ENCODE results near the gene FRMD3. TPM values are rescaled to one million over a fixed set of nuclear protein-coding genes. Genes with fewer than 3 reads are reported as not detected.

Gene FRMD3
- total RNA-seq, 1 donor from 2014 or later: 0.40 TPM

DNA sequence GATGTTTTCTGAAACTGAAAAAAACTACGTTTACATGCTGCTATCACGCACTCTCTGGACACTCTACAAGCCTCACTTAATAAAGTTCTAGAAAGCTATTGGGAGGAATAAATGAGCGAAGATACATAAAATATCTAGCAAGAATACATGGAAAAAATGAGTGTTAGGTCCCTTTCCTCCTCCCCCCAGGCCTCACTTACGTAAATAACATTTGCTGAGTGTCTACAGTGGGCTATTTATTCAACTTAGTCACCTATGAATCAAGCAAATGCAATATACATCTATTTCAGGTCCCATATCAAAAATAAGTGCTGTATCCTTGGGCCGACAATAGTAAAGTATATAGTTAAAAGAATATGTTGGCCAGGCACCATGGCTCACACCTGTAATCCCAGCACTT is 62.5 kb downstream of the FRMD3 start:
- DNase-seq (ENCODE audit: low spot score in 2 of 2, unreplicated experiment in 2 of 2): no peak
- H3K27ac Mint-ChIP-seq: no peak overlapping the region

DNA sequence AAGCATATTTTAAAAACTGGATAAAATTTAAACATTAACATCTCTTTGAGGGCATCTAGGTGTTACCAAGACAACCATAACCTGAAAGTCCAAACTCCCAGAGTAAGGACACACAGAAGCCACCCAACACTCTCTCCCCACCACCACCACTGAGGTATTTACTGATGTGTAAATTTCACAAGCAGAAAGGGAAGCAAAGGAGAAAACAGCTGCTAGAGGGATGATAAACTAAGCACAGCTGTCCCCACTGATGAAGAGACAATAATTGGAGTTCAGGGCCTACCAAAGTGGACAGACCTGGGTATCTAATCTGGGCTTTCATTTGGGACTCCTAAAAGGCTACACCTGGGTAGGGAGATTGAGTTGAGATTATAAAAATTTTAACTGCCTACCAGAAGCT is 63.6 kb downstream of the FRMD3 start:
- peaks cover 38% of the 10 kb centered on the region for H3K27me3 Mint-ChIP-seq (ENCODE audit: low read depth)
- H3K9me3 Mint-ChIP-seq: peaks cover 11% of the 10 kb centered on the region
- DNase-seq (ENCODE audit: low spot score in 2 of 2, unreplicated experiment in 2 of 2): no peak
- H3K27ac Mint-ChIP-seq: no peak overlapping the region
- TF ChIP-seq, protein P1, sequence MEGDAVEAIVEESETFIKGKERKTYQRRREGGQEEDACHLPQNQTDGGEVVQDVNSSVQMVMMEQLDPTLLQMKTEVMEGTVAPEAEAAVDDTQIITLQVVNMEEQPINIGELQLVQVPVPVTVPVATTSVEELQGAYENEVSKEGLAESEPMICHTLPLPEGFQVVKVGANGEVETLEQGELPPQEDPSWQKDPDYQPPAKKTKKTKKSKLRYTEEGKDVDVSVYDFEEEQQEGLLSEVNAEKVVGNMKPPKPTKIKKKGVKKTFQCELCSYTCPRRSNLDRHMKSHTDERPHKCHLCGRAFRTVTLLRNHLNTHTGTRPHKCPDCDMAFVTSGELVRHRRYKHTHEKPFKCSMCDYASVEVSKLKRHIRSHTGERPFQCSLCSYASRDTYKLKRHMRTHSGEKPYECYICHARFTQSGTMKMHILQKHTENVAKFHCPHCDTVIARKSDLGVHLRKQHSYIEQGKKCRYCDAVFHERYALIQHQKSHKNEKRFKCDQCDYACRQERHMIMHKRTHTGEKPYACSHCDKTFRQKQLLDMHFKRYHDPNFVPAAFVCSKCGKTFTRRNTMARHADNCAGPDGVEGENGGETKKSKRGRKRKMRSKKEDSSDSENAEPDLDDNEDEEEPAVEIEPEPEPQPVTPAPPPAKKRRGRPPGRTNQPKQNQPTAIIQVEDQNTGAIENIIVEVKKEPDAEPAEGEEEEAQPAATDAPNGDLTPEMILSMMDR (IDR thresholded peaks at IDR 0.05; ENCODE audit: unreplicated experiment): no peak
- no peaks in the 10 kb centered on the region for H3K4me1 Mint-ChIP-seq
- no peak overlapping the region for H3K4me3 Mint-ChIP-seq
- no peaks in the 10 kb centered on the region for H3K36me3 Mint-ChIP-seq

More for the DNA sequence above, 62.5 kb downstream of the FRMD3 start:
- Mint-ChIP-seq H3K9me3 (peaks cover 12% of the 10 kb centered on the region), H3K4me1 (no peaks in the 10 kb centered on the region), H3K4me3 (no peak overlapping the region), H3K27me3 (ENCODE audit: low read depth) (peaks cover 31% of the 10 kb centered on the region), H3K36me3 (no peaks in the 10 kb centered on the region)
- TF ChIP-seq, protein P1 (IDR thresholded peaks at IDR 0.05; ENCODE audit: unreplicated experiment): no peak

DNA sequence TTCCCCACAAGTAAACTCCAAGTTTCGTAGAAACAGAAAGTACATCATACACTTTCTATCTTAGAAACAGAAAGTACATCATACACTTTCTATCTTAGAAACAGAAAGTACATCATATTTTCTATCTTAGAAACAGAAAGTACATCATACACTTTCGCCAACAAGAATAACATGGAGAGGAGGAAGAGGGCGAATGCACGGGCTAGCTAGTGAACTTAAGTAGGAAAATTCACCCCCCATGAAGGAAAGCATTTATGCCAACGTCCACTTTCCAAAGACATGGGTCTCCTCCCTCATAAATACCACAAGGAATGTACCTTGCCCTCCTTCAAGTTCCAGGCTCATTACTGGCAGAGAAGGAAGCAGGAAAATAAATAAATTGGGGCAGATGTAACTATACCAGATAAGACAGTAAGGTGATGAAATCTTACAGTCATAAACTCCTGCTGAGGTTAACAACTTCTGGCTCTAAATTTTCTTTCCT is 64.7 kb downstream of the FRMD3 start:
- TF ChIP-seq, protein P1 (IDR thresholded peaks at IDR 0.05; ENCODE audit: unreplicated experiment): no peak
- Mint-ChIP-seq H3K4me3 (no peak overlapping the region), H3K9me3 (peaks cover 7% of the 10 kb centered on the region), H3K4me1 (no peaks in the 10 kb centered on the region), H3K27ac (no peak overlapping the region), H3K27me3 (ENCODE audit: low read depth) (peaks cover 45% of the 10 kb centered on the region), H3K36me3 (no peaks in the 10 kb centered on the region)
- DNase-seq (ENCODE audit: low spot score in 2 of 2, unreplicated experiment in 2 of 2): no peak

DNA sequence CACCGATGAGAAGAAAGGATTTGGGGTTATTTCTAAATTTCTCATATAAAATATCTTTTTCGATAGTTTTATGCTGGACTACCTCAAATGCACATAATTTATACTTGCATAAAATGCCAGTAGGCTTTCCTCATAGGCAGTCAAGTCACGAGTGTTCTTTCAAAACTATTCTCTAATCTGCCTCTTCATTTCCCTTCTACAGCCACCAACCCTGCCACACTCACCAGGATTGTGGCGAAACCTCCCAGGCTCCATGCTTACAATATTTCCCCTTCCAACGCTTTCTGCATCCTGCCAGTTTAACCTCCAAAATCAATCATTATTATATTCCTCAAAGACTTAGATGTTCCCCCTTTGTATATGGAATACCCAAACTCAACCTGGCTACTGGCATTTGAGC is 65.4 kb downstream of the FRMD3 start:
- H3K9me3 Mint-ChIP-seq: peaks cover 7% of the 10 kb centered on the region
- no peak overlapping the region for H3K27ac Mint-ChIP-seq
- H3K36me3 Mint-ChIP-seq: no peaks in the 10 kb centered on the region
- H3K4me3 Mint-ChIP-seq: no peak overlapping the region
- no peaks in the 10 kb centered on the region for H3K4me1 Mint-ChIP-seq
- TF ChIP-seq, protein P1 (IDR thresholded peaks at IDR 0.05; ENCODE audit: unreplicated experiment): no peak
- H3K27me3 Mint-ChIP-seq (ENCODE audit: low read depth): peaks cover 44% of the 10 kb centered on the region
- DNase-seq (ENCODE audit: low spot score in 2 of 2, unreplicated experiment in 2 of 2): no peak

DNA sequence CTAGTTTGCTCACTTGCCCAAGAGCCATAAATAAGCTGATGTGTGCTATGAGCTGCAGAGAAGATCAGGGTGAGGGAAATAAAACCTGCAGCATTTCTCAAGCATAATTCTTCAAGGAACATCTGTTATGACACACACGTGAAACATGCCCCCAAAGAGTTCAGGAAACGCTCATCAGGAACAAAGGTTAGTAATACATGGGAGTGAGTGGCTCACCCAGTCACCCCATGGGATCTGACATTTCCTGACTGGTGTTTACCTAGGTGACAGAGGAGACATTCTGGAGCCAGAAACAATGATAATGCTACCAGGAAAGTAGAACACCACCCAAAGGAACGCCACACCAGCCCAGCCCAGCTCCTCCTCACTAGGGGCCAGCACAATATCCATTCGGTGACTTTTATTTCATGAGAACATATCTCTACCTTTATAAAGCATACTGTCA is 66.0 kb downstream of the FRMD3 start:
- DNase-seq (ENCODE audit: low spot score in 2 of 2, unreplicated experiment in 2 of 2): no peak
- Mint-ChIP-seq H3K27ac (no peak overlapping the region), H3K36me3 (no peaks in the 10 kb centered on the region), H3K4me1 (no peaks in the 10 kb centered on the region), H3K4me3 (no peak overlapping the region), H3K9me3 (peaks cover 7% of the 10 kb centered on the region), H3K27me3 (ENCODE audit: low read depth) (peaks cover 42% of the 10 kb centered on the region)
- TF ChIP-seq, protein P1 (IDR thresholded peaks at IDR 0.05; ENCODE audit: unreplicated experiment): no peak

DNA sequence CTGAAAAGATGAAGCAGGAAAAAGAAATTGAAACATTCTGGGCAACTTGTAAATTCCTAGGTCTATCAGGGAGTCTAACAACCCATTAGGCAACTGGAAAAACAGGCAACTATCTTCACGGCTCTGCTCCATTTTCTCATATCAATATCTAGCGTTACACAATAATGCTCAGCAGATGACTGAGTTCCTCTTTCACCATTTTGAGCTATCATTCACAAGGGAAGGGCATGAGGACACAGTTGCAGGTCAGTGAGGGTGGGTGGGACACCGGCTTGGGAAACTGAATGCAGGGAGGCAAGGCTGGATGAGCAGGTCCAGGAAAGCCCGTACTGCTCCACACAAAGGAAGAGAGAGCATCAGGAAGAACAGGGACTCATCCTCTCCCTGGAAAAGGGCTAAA is 67.0 kb downstream of the FRMD3 start:
- Mint-ChIP-seq H3K27ac (no peak overlapping the region), H3K27me3 (ENCODE audit: low read depth) (peaks cover 42% of the 10 kb centered on the region), H3K4me3 (no peak overlapping the region), H3K4me1 (no peaks in the 10 kb centered on the region), H3K9me3 (peaks cover 5% of the 10 kb centered on the region), H3K36me3 (no peaks in the 10 kb centered on the region)
- DNase-seq (ENCODE audit: low spot score in 2 of 2, unreplicated experiment in 2 of 2): no peak
- TF ChIP-seq, protein P1 (IDR thresholded peaks at IDR 0.05; ENCODE audit: unreplicated experiment): no peak
